Peyer's patch (tissue), 4 donors: ENCODE results near the gene TNS4. TPM values are rescaled to one million over a fixed set of nuclear protein-coding genes. Genes with fewer than 3 reads are reported as not detected.

ENCODE experiments used
- DNase-seq, 3 donors: peaks; one replicate each; pipeline ENCODE4 v3.0.0-alpha.2; 2017 to 2019
- H3K27ac ChIP-seq, 4 donors: fragments of 200-600 bp; sonication (generic); one replicate each; pipeline ENCODE4 v1.5.1; 2016 to 2019
- H3K27me3 ChIP-seq, 2 donors: fragments of 200-600 bp; sonication (generic); one replicate each; pipeline ENCODE4 v1.5.1; 2019
- H3K36me3 ChIP-seq, 3 donors: fragments of 200-600 bp; sonication (generic); one replicate each; pipeline ENCODE4 v1.5.1; 2016 to 2019
- H3K4me1 ChIP-seq, 4 donors: fragments of 200-600 bp; sonication (generic); one replicate each; pipeline ENCODE4 v1.5.1; 2016 to 2019
- H3K4me3 ChIP-seq, 4 donors: fragments of 200-600 bp; sonication (generic); 1 replicate in 3 of 4; 2 replicates in 1 of 4; pipeline ENCODE4 v1.5.1; 2016 to 2019; ENCODE audit warnings: mild to moderate bottlenecking in 1 of 4
- H3K9me3 ChIP-seq, 4 donors: fragments of 200-600 bp; sonication (generic); one replicate each; pipeline ENCODE4 v1.5.1; 2016 to 2019; ENCODE audit warnings: mild to moderate bottlenecking in 1 of 4
- CTCF ChIP-seq, 6 experiments: fragments of 450-650 bp in 4 of 6; fragments of 200-600 bp in 2 of 6; sonication (generic) in 1 of 6; IDR thresholded peaks; one replicate each; pipeline ENCODE4 v1.5.1; 2017 to 2019; ENCODE audit warnings: antibody characterized with exemption in 6 of 6, mild to moderate bottlenecking in 3 of 6, moderate library complexity in 1 of 6
- POLR2A ChIP-seq, 2 donors: fragments of 450-650 bp; IDR thresholded peaks; one replicate each; pipeline ENCODE4 v1.5.1; 2017; ENCODE audit warnings: antibody characterized with exemption in 2 of 2, mild to moderate bottlenecking in 2 of 2, moderate library complexity in 2 of 2
- total RNA-seq, 4 donors: library from RNA; depleted of rRNA; stranded (reverse); fragments of >200 nt; gene quantifications; one replicate each; pipeline ENCODE4 v1.1.0, GENCODE V29; 2016

TNS4 gene
- total RNA-seq, 4 donors from 2014 or later, result 0.54 to 2.5 (median 1.7) TPM

DNA sequence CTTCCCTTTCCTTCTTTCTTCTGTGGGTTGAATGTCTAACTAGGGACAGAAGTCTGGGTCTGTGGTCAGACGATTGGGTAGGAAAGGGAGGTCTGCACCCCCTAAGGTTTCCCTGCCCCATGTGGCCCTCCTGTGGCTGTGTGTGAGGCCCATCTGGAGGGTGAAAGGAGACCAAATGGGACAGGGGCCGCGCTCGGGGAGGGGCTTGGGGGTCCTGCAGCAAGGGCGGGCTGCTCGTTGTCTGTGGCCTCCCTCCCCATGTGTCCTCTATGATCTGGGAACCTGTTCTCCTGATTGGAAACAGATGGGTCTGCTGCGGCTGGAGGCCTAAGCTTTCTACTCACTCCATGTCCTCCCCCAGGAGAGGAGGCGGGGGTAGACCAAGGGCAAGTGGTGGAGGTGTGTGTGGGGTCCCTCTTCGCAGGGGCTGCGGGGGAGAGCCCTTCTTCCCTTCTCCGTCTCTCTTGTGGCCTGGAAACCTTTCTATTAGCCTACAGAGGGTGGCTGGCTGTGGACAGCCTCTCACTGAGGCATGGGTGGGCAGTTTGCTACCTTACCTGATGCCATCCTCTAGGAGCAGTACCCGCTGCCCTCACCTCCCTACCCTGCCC, 39.6 kb downstream of the TNS4 start:
- no peak overlapping the region for H3K4me3 ChIP-seq
- DNase-seq, result no peak
- H3K9me3 ChIP-seq, result no peaks in the 10 kb centered on the region
- H3K36me3 ChIP-seq, result peaks cover 0 to 10% (median 0%) of the 10 kb centered on the region in 3 donors
- TF ChIP-seq CTCF (IDR thresholded peaks at IDR 0.05) (no peak), POLR2A (IDR thresholded peaks at IDR 0.05) (no peak)
- no peaks in the 10 kb centered on the region for H3K27me3 ChIP-seq
- H3K27ac ChIP-seq, result peak overlapping the region in 3 of 4 donors; percentile 20 to 38 (median 25)
- H3K4me1 ChIP-seq, result peaks cover 0 to 44% (median 2%) of the 10 kb centered on the region in 4 donors

GRCh38 chr17:40460968-40461731, 40.3 kb downstream of the TNS4 start:
- peak overlapping the region in 1 of 4 donors; percentile 20 for H3K27ac ChIP-seq
- H3K4me1 ChIP-seq, result peaks cover 0 to 51% (median 2%) of the 10 kb centered on the region in 4 donors
- H3K27me3 ChIP-seq, result no peaks in the 10 kb centered on the region
- peaks cover 0 to 17% (median 0%) of the 10 kb centered on the region in 3 donors for H3K36me3 ChIP-seq
- H3K4me3 ChIP-seq, result no peak overlapping the region
- DNase-seq, result no peak
- H3K9me3 ChIP-seq, result no peaks in the 10 kb centered on the region
- TF ChIP-seq CTCF (IDR thresholded peaks at IDR 0.05) (no peak), POLR2A (IDR thresholded peaks at IDR 0.05) (no peak)

DNA sequence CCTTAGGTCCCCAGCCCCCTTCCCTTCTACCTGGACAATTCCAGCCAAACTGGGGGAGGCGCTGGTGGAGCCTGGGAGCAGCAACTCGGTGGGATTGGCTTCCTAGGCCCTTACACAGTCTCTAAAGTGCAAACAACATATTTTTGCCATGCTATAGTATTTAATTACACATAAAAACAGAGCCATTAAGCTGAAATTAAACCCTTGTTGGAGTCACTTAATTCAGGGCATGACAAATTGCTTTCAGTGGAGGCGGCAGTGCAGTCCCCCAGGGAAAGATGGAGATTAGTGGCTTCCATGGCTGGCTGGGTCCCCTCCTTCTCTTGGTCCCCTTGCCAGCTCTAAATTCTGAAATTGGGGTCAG, 40.8 kb downstream of the TNS4 start:
- Histone ChIP-seq H3K4me1 (peaks cover 0 to 55% (median 2%) of the 10 kb centered on the region in 4 donors), H3K9me3 (no peaks in the 10 kb centered on the region), H3K27ac (peak overlapping the region in 1 of 4 donors; percentile 20), H3K4me3 (no peak overlapping the region), H3K27me3 (no peaks in the 10 kb centered on the region), H3K36me3 (peaks cover 0 to 23% (median 0%) of the 10 kb centered on the region in 3 donors)
- DNase-seq, result no peak
- TF ChIP-seq CTCF (IDR thresholded peaks at IDR 0.05) (no peak), POLR2A (IDR thresholded peaks at IDR 0.05) (no peak)

GRCh38 chr17:40459636-40460603, 41.5 kb downstream of the TNS4 start:
- peak overlapping the region in 1 of 4 donors; percentile 22 for H3K27ac ChIP-seq

More at GRCh38 chr17:40459636-40460603, 41.5 kb downstream of the TNS4 start:
- TF ChIP-seq POLR2A (IDR thresholded peaks at IDR 0.05) (no peak), CTCF (IDR thresholded peaks at IDR 0.05) (no peak)
- Histone ChIP-seq H3K4me3 (no peak overlapping the region), H3K27me3 (no peaks in the 10 kb centered on the region), H3K36me3 (peaks cover 0 to 29% (median 0%) of the 10 kb centered on the region in 3 donors), H3K4me1 (peaks cover 0 to 55% (median 2%) of the 10 kb centered on the region in 4 donors), H3K9me3 (no peaks in the 10 kb centered on the region)
- no peak for DNase-seq
